T-helper 2 cell treated with Interferon-gamma antibody and Interleukin-4, amounts not matched to agents 5 μg/mL and 100 μg/mL, for 36 hours (primary cell): ENCODE results near the gene SOX3.

Experiments
- DNase-seq: peaks from one replicate; pipeline ENCODE4 v3.0.0; 2021; ENCODE audit warnings: low spot score
- H3K27ac Mint-ChIP-seq: one replicate; pipeline ENCODE4 v1.8.0; 2021; ENCODE audit warnings: mild to moderate bottlenecking, mixed read lengths
- H3K27me3 Mint-ChIP-seq: one replicate; pipeline ENCODE4 v1.8.0; 2021; ENCODE audit warnings: low read depth, mixed read lengths
- H3K36me3 Mint-ChIP-seq: one replicate; pipeline ENCODE4 v1.8.0; 2021; ENCODE audit warnings: low read depth, mixed read lengths
- H3K4me1 Mint-ChIP-seq: one replicate; pipeline ENCODE4 v1.8.0; 2021; ENCODE audit warnings: low read depth, mixed read lengths
- H3K4me3 Mint-ChIP-seq: one replicate; pipeline ENCODE4 v1.8.0; 2022; ENCODE audit warnings: mild to moderate bottlenecking, moderate library complexity, mixed read lengths
- H3K9me3 Mint-ChIP-seq: one replicate; pipeline ENCODE4 v1.8.0; 2021; ENCODE audit warnings: mixed read lengths

The SOX3 gene

GRCh38 chrX:140505421-140506337 lies 810 bp upstream of the SOX3 start:
- DNase-seq = no peak
- no peaks in the 10 kb centered on the region for H3K4me1 Mint-ChIP-seq
- no peak overlapping the region for H3K27ac Mint-ChIP-seq
- no peak overlapping the region for H3K4me3 Mint-ChIP-seq
- peaks cover 67% of the 10 kb centered on the region for H3K27me3 Mint-ChIP-seq
- no peaks in the 10 kb centered on the region for H3K9me3 Mint-ChIP-seq
- no peaks in the 10 kb centered on the region for H3K36me3 Mint-ChIP-seq

- DNase-seq = no peak
- Mint-ChIP-seq H3K9me3 (no peaks in the 10 kb centered on the region), H3K4me1 (no peaks in the 10 kb centered on the region), H3K27ac (no peak overlapping the region), H3K36me3 (no peaks in the 10 kb centered on the region), H3K4me3 (no peak overlapping the region), H3K27me3 (peaks cover 60% of the 10 kb centered on the region)
Observed at GRCh38 chrX:140503714-140504351, 1.0 kb downstream of the SOX3 start.

GRCh38 chrX:140503238-140503601 lies 1.6 kb downstream of the SOX3 start:
- peaks cover 56% of the 10 kb centered on the region for H3K27me3 Mint-ChIP-seq
- H3K36me3 Mint-ChIP-seq = no peaks in the 10 kb centered on the region
- H3K9me3 Mint-ChIP-seq = no peaks in the 10 kb centered on the region
- no peak for DNase-seq
- H3K4me3 Mint-ChIP-seq = no peak overlapping the region
- no peaks in the 10 kb centered on the region for H3K4me1 Mint-ChIP-seq
- no peak overlapping the region for H3K27ac Mint-ChIP-seq

- peaks cover 53% of the 10 kb centered on the region for H3K27me3 Mint-ChIP-seq
- H3K36me3 Mint-ChIP-seq = no peaks in the 10 kb centered on the region
- H3K4me3 Mint-ChIP-seq = no peak overlapping the region
- no peak for DNase-seq
- H3K9me3 Mint-ChIP-seq = no peaks in the 10 kb centered on the region
- H3K27ac Mint-ChIP-seq = no peak overlapping the region
- no peaks in the 10 kb centered on the region for H3K4me1 Mint-ChIP-seq
Observed at GRCh38 chrX:140502491-140503237, 2.2 kb downstream of the SOX3 start.

- no peak overlapping the region for H3K27ac Mint-ChIP-seq
Observed at GRCh38 chrX:140501940-140502468, 2.9 kb downstream of the SOX3 start.

GRCh38 chrX:140501321-140501720 lies 3.5 kb downstream of the SOX3 start:
- Mint-ChIP-seq H3K27ac (no peak overlapping the region), H3K9me3 (no peaks in the 10 kb centered on the region), H3K36me3 (no peaks in the 10 kb centered on the region), H3K27me3 (peaks cover 42% of the 10 kb centered on the region), H3K4me1 (no peaks in the 10 kb centered on the region), H3K4me3 (no peak overlapping the region)
- DNase-seq = no peak

More at GRCh38 chrX:140501940-140502468, 2.9 kb downstream of the SOX3 start:
- no peak for DNase-seq
- H3K27me3 Mint-ChIP-seq = peaks cover 46% of the 10 kb centered on the region
- H3K36me3 Mint-ChIP-seq = no peaks in the 10 kb centered on the region
- H3K9me3 Mint-ChIP-seq = no peaks in the 10 kb centered on the region
- no peak overlapping the region for H3K4me3 Mint-ChIP-seq
- no peaks in the 10 kb centered on the region for H3K4me1 Mint-ChIP-seq

GRCh38 chrX:140500441-140500840 lies 4.4 kb downstream of the SOX3 start:
- peaks cover 36% of the 10 kb centered on the region for H3K27me3 Mint-ChIP-seq

GRCh38 chrX:140495739-140496138 lies 9.1 kb downstream of the SOX3 start:
- Mint-ChIP-seq H3K27ac (no peak overlapping the region), H3K4me3 (no peak overlapping the region), H3K36me3 (no peaks in the 10 kb centered on the region), H3K9me3 (no peaks in the 10 kb centered on the region), H3K4me1 (no peaks in the 10 kb centered on the region), H3K27me3 (peaks cover 10% of the 10 kb centered on the region)
- no peak for DNase-seq

More at GRCh38 chrX:140500441-140500840, 4.4 kb downstream of the SOX3 start:
- no peak for DNase-seq
- no peaks in the 10 kb centered on the region for H3K9me3 Mint-ChIP-seq
- H3K4me1 Mint-ChIP-seq = no peaks in the 10 kb centered on the region
- no peak overlapping the region for H3K27ac Mint-ChIP-seq
- H3K4me3 Mint-ChIP-seq = no peak overlapping the region
- H3K36me3 Mint-ChIP-seq = no peaks in the 10 kb centered on the region

GRCh38 chrX:140492066-140492994 lies 12.5 kb downstream of the SOX3 start:
- no peak overlapping the region for H3K4me3 Mint-ChIP-seq
- H3K27ac Mint-ChIP-seq = no peak overlapping the region
- no peaks in the 10 kb centered on the region for H3K9me3 Mint-ChIP-seq
- no peak for DNase-seq
- H3K27me3 Mint-ChIP-seq = no peaks in the 10 kb centered on the region
- H3K4me1 Mint-ChIP-seq = no peaks in the 10 kb centered on the region
- no peaks in the 10 kb centered on the region for H3K36me3 Mint-ChIP-seq

GRCh38 chrX:140480765-140481164 lies 24.1 kb downstream of the SOX3 start:
- Mint-ChIP-seq H3K4me1 (no peaks in the 10 kb centered on the region), H3K27me3 (no peaks in the 10 kb centered on the region), H3K27ac (no peak overlapping the region), H3K36me3 (no peaks in the 10 kb centered on the region), H3K9me3 (peaks cover 4% of the 10 kb centered on the region), H3K4me3 (no peak overlapping the region)
- no peak for DNase-seq

GRCh38 chrX:140477987-140478386 lies 26.9 kb downstream of the SOX3 start:
- peaks cover 9% of the 10 kb centered on the region for H3K9me3 Mint-ChIP-seq
- no peaks in the 10 kb centered on the region for H3K27me3 Mint-ChIP-seq
- H3K27ac Mint-ChIP-seq = no peak overlapping the region
- no peaks in the 10 kb centered on the region for H3K4me1 Mint-ChIP-seq
- no peaks in the 10 kb centered on the region for H3K36me3 Mint-ChIP-seq
- no peak overlapping the region for H3K4me3 Mint-ChIP-seq
- DNase-seq = no peak

- Mint-ChIP-seq H3K4me3 (no peak overlapping the region), H3K9me3 (peaks cover 12% of the 10 kb centered on the region), H3K27ac (no peak overlapping the region), H3K27me3 (no peaks in the 10 kb centered on the region), H3K4me1 (no peaks in the 10 kb centered on the region), H3K36me3 (no peaks in the 10 kb centered on the region)
- no peak for DNase-seq
Observed at GRCh38 chrX:140475025-140475424, 29.8 kb downstream of the SOX3 start.

GRCh38 chrX:140467211-140467610 lies 37.7 kb downstream of the SOX3 start:
- Mint-ChIP-seq H3K9me3 (no peaks in the 10 kb centered on the region), H3K36me3 (no peaks in the 10 kb centered on the region), H3K27ac (no peak overlapping the region), H3K4me3 (no peak overlapping the region), H3K4me1 (no peaks in the 10 kb centered on the region), H3K27me3 (no peaks in the 10 kb centered on the region)
- DNase-seq = no peak
